Liver (tissue), 9 donors: ENCODE results near the gene CLDN16. TPM values are rescaled to one million over a fixed set of nuclear protein-coding genes. Genes with fewer than 3 reads are reported as not detected.

ENCODE experiments used
- DNase-seq: peaks from one replicate; pipeline ENCODE4 v3.0.0-alpha.2; 2017; ENCODE audit warnings: low spot score
- H3K27ac ChIP-seq, 2 donors: one replicate each; pipeline ENCODE4 v1.7.0; 2013; ENCODE audit warnings: inconsistent platforms in 2 of 2, low read length in 2 of 2, control low read depth in 1 of 2, low read depth in 1 of 2, mild to moderate bottlenecking in 1 of 2
- H3K27me3 ChIP-seq, 4 donors: one replicate each; pipeline versions ENCODE4 v1.6.1 to v1.7.0; 2013; ENCODE audit warnings: low read length in 3 of 4, inconsistent platforms in 1 of 4, mild to moderate bottlenecking in 1 of 4, moderate library complexity in 1 of 4; ENCODE audit not compliant: control insufficient read depth in 4 of 4, insufficient read depth in 4 of 4
- H3K36me3 ChIP-seq, 4 donors: one replicate each; pipeline versions ENCODE4 v1.6.1 to v1.7.0; 2013; ENCODE audit warnings: low read length in 3 of 4, mild to moderate bottlenecking in 3 of 4, low read depth in 1 of 4, moderate library complexity in 1 of 4; ENCODE audit not compliant: control insufficient read depth in 4 of 4, insufficient read depth in 3 of 4
- H3K4me1 ChIP-seq, 4 donors: one replicate each; pipeline versions ENCODE4 v1.6.1 to v1.7.0; 2013; ENCODE audit warnings: low read length in 3 of 4, mild to moderate bottlenecking in 3 of 4, moderate library complexity in 1 of 4; ENCODE audit not compliant: control insufficient read depth in 4 of 4, insufficient read depth in 4 of 4
- H3K4me3 ChIP-seq, 3 donors: one replicate each; pipeline versions ENCODE4 v1.6.1 to v1.7.0; 2013; ENCODE audit warnings: low read length in 3 of 3, control low read depth in 1 of 3, low read depth in 1 of 3, mild to moderate bottlenecking in 1 of 3
- H3K9ac ChIP-seq, 2 donors: one replicate each; pipeline ENCODE4 v1.7.0; 2013; ENCODE audit warnings: low read length in 2 of 2, mild to moderate bottlenecking in 2 of 2, moderate library complexity in 2 of 2, control low read depth in 1 of 2, low read depth in 1 of 2
- H3K9me3 ChIP-seq, 4 donors: one replicate each; pipeline versions ENCODE4 v1.6.1 to v1.7.0; 2013; ENCODE audit warnings: low read length in 3 of 4; ENCODE audit not compliant: control insufficient read depth in 4 of 4
- ATF3 ChIP-seq: IDR thresholded peaks from 2 replicates; pipeline ENCODE4 v1.6.1; 2016; ENCODE audit warnings: antibody characterized with exemption
- EGR1 ChIP-seq, 2 donors: IDR thresholded peaks; 2 replicates each; pipeline ENCODE4 v1.6.1; 2016 to 2018; ENCODE audit warnings: antibody characterized with exemption in 2 of 2, low read depth in 2 of 2
- FOXA1 ChIP-seq: IDR thresholded peaks from 2 replicates; pipeline ENCODE4 v1.6.1; 2016; ENCODE audit warnings: antibody characterized with exemption
- FOXA2 ChIP-seq: IDR thresholded peaks from 2 replicates; pipeline ENCODE4 v1.6.1; 2016; ENCODE audit warnings: antibody characterized with exemption
- HNF4A ChIP-seq, 2 donors: conservative IDR thresholded peaks; 2 replicates each; pipeline ENCODE4 v1.6.1; 2016; ENCODE audit warnings: antibody characterized with exemption in 2 of 2, mild to moderate bottlenecking in 2 of 2
- HNF4G ChIP-seq: IDR thresholded peaks from 2 replicates; pipeline ENCODE4 v1.6.1; 2016; ENCODE audit warnings: antibody characterized with exemption
- NR2F2 ChIP-seq: IDR thresholded peaks from 2 replicates; pipeline ENCODE4 v1.6.1; 2016; ENCODE audit warnings: antibody characterized with exemption
- RAD21 ChIP-seq, 2 donors: IDR thresholded peaks; 2 replicates each; pipeline ENCODE4 v1.6.1; 2016; ENCODE audit warnings: antibody characterized with exemption in 2 of 2, mild to moderate bottlenecking in 2 of 2
- REST ChIP-seq: IDR thresholded peaks from 2 replicates; pipeline ENCODE4 v1.6.1; 2016; ENCODE audit warnings: antibody characterized with exemption, mild to moderate bottlenecking
- SP1 ChIP-seq: IDR thresholded peaks from 2 replicates; pipeline ENCODE4 v1.6.1; 2018; ENCODE audit warnings: antibody characterized with exemption, mild to moderate bottlenecking
- YY1 ChIP-seq: IDR thresholded peaks from 2 replicates; pipeline ENCODE4 v1.6.1; 2016; ENCODE audit warnings: antibody characterized with exemption, mild to moderate bottlenecking
- WGBS: extraction: QIAGEN DNeasy Blood & Tissue Kit; methylation state at CpG from one replicate; pipeline ENCODE4 v1.1.7; 2013; 5-methylcytosine and 5-hydroxymethylcytosine counted together
- polyA plus RNA-seq, 2 donors: library from polyadenylated mRNA; stranded (reverse) in 1 of 2; unstranded in 1 of 2; fragments of 200-250 nt in 1 of 2; fragments of >200 nt in 1 of 2; fragmentation: Nextera tagmentation in 1 of 2; extraction: Ambion mirVana in 1 of 2; gene quantifications; one replicate each; pipeline versions ENCODE4 v1.2.1 to v1.2.3, GENCODE V29; 2013 to 2015
- total RNA-seq, 2 donors: library from RNA; depleted of rRNA; stranded (reverse); fragments of >200 nt; gene quantifications; one replicate each; pipeline ENCODE4 v1.2.3, GENCODE V29; 2014
- donor health status: healthy.
- donor health status: healthy.
- donor health status: healthy.
- donor health status: healthy.
- donor health status: healthy.

The CLDN16 gene
- total and polyA plus RNA-seq, 4 donors: 0.22 to 0.89 (median 0.70) TPM

- no peak for TF ChIP-seq YY1
- TF ChIP-seq FOXA2: no peak
- no peak for TF ChIP-seq FOXA1
- TF ChIP-seq HNF4G: no peak
- no peak for TF ChIP-seq REST
- no peak for TF ChIP-seq NR2F2
- 79% methylated on average over 8 of the region's 8 CpGs for WGBS
- Histone ChIP-seq H3K9me3 (no peaks in the 10 kb centered on the region), H3K27me3 (no peaks in the 10 kb centered on the region), H3K9ac (no peak overlapping the region), H3K4me3 (no peak overlapping the region), H3K36me3 (no peaks in the 10 kb centered on the region), H3K27ac (no peak overlapping the region), H3K4me1 (peaks cover 0 to 3% (median 0%) of the 10 kb centered on the region in 4 donors)
- DNase-seq: no peak
Measured at GRCh38 chr3:190385731-190386688, 2.0 kb upstream of the CLDN16 start.

- Histone ChIP-seq H3K27ac (no peak overlapping the region), H3K9ac (no peak overlapping the region), H3K9me3 (no peaks in the 10 kb centered on the region), H3K27me3 (no peaks in the 10 kb centered on the region), H3K4me3 (no peak overlapping the region), H3K4me1 (peaks cover 0 to 3% (median 0%) of the 10 kb centered on the region in 4 donors), H3K36me3 (no peaks in the 10 kb centered on the region)
- no peak for DNase-seq
- TF ChIP-seq SP1 (no peak), EGR1 (IDR thresholded peaks at IDR 0.05; ENCODE audit: low read depth in 2 of 2) (no peak), RAD21 (IDR thresholded peaks at IDR 0.05) (no peak), HNF4A (conservative IDR thresholded peaks at IDR 0.05) (no peak), FOXA2 (no peak), ATF3 (no peak), REST (no peak), FOXA1 (no peak)
- WGBS: 77% methylated on average over 3 of the region's 3 CpGs
Measured at GRCh38 chr3:190388703-190389102, 740 bp downstream of the CLDN16 start.
